SK-N-MC (cell line): ENCODE results near the gene CLDN20.

Experiments used
- DNase-seq: peaks from one replicate; pipeline ENCODE4 v3.0.0-alpha.2; 2011; ENCODE audit warnings: low read depth, low spot score
- H3K27ac ChIP-seq: fragments of 200-600 bp; sonication (generic); 2 replicates; pipeline ENCODE4 v1.5.1; 2016; ENCODE audit warnings: mixed run types
- H3K36me3 ChIP-seq: fragments of 200-600 bp; sonication (generic); 2 replicates; pipeline ENCODE4 v1.6.1; 2017; ENCODE audit warnings: antibody characterized with exemption, low read length, mixed read lengths; ENCODE audit not compliant: insufficient read depth
- H3K4me3 ChIP-seq: fragments of 200-600 bp; sonication (generic); 2 replicates; pipeline ENCODE4 v1.5.1; 2016
- H3K9ac ChIP-seq: fragments of 200-600 bp; sonication (generic); 2 replicates; pipeline ENCODE4 v1.8.0; 2017; ENCODE audit warnings: mixed run types, mixed read lengths; ENCODE audit not compliant: insufficient read length
- H3K9me3 ChIP-seq: fragments of 200-600 bp; sonication (generic); 2 replicates; pipeline ENCODE4 v1.6.1; 2017; ENCODE audit warnings: low read depth, mild to moderate bottlenecking, antibody characterized with exemption, low read length, moderate library complexity, mixed read lengths
- EZH2 ChIP-seq: fragments of 200-600 bp; sonication (generic); IDR thresholded peaks from one replicate; pipeline ENCODE4 v1.6.1; 2017; ENCODE audit warnings: antibody characterized with exemption
- FOXP2 ChIP-seq: optimal IDR thresholded peaks from 2 replicates; pipeline ENCODE3; 2011; ENCODE audit warnings: mild to moderate bottlenecking, moderate library complexity; ENCODE audit not compliant: insufficient read depth; ENCODE audit errors: extremely low read length, control extremely low read depth
- POLR2AphosphoS5 ChIP-seq: IDR thresholded peaks from 2 replicates; pipeline ENCODE4 v1.6.1; 2012; ENCODE audit warnings: mild to moderate bottlenecking, low read depth, low read length, borderline replicate concordance

Gene CLDN20

GRCh38 chr6:155237613-155238012, 26.2 kb upstream of the CLDN20 start:
- no peaks in the 10 kb centered on the region for H3K9me3 ChIP-seq
- H3K9ac ChIP-seq, result no peak overlapping the region
- no peak for TF ChIP-seq POLR2AphosphoS5
- TF ChIP-seq EZH2, result no peak
- TF ChIP-seq FOXP2, result no peak
- H3K4me3 ChIP-seq, result no peak overlapping the region
- H3K27ac ChIP-seq, result no peak overlapping the region
- no peaks in the 10 kb centered on the region for H3K36me3 ChIP-seq
- no peak for DNase-seq

GRCh38 chr6:155240905-155241600, 22.8 kb upstream of the CLDN20 start:
- H3K36me3 ChIP-seq, result no peaks in the 10 kb centered on the region
- TF ChIP-seq EZH2, result no peak
- no peak for TF ChIP-seq FOXP2
- no peak for TF ChIP-seq POLR2AphosphoS5
- H3K27ac ChIP-seq, result no peak overlapping the region
- no peak overlapping the region for H3K9ac ChIP-seq
- no peaks in the 10 kb centered on the region for H3K9me3 ChIP-seq
- no peak overlapping the region for H3K4me3 ChIP-seq
- no peak for DNase-seq

DNA sequence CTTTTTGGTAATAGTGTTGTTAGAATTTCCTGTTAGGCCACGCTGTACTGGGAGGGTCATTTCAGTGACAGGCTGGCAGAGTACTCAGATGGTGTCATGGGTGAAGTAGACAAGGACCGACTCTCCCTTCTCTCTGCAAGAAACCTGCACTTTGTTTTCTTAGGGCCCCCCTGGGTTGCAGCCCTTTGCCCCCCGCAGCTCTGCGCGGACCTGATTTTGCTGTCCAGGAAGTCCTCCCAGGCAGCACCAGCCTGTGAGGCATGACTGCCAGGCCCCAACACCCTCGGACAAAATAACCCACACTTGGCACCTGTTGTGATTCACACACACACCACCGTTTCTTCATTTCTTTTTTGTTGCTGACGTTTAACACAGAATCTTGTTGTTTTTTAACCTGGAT, 21.8 kb upstream of the CLDN20 start:
- no peak overlapping the region for H3K9ac ChIP-seq
- H3K4me3 ChIP-seq, result no peak overlapping the region
- TF ChIP-seq POLR2AphosphoS5, result no peak
- no peak for TF ChIP-seq EZH2
- TF ChIP-seq FOXP2, result no peak
- H3K27ac ChIP-seq, result no peak overlapping the region
- no peak for DNase-seq
- no peaks in the 10 kb centered on the region for H3K36me3 ChIP-seq
- no peaks in the 10 kb centered on the region for H3K9me3 ChIP-seq

DNA sequence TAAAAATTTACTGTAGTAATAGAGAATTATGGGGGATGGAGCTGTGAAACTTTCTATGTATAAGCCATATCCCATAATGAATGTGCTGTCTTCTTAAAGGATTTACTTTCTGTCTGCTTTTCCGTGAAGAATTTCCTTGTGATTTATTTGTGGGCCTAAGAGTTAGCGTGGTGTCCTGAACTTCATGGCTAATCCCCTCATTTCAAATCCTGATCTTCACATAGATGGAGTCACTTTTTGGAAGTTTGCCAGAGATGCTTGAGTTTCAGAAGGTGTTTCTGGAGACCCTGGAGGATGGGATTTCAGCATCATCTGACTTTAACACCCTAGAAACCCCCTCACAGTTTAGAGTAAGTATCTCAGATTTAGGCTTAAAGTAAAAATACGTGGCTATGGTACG, 19.4 kb upstream of the CLDN20 start:
- no peak overlapping the region for H3K9ac ChIP-seq
- DNase-seq, result no peak
- no peaks in the 10 kb centered on the region for H3K9me3 ChIP-seq
- H3K36me3 ChIP-seq, result 0 out of 2 replicates have a peak, but pooled peaks cover 4% of the 10 kb centered on the region
- TF ChIP-seq POLR2AphosphoS5, result no peak
- TF ChIP-seq EZH2, result no peak
- no peak for TF ChIP-seq FOXP2
- no peak overlapping the region for H3K27ac ChIP-seq
- H3K4me3 ChIP-seq, result no peak overlapping the region

DNA sequence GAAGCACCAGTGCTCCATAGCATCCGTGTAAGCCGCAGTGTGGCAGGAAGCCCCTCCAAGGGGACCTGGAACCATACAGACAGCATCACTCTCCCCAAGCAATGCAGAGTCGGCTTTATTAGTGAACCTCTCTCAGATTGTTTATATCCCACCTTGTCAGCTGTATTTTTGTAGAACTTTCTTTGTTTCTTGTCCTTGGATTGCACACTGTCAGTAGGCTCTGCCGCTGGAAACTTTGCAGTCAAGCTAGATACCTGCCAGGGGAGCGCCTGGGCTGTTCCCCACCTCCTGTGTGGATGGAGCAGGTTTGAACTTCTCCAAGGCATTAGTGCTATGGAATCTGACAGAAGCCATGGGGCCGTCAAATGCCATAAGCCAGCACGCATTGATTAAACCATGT, 18.6 kb upstream of the CLDN20 start:
- Histone ChIP-seq H3K27ac (no peak overlapping the region), H3K9ac (no peak overlapping the region), H3K4me3 (no peak overlapping the region), H3K36me3 (0 out of 2 replicates have a peak, but pooled peaks cover 5% of the 10 kb centered on the region), H3K9me3 (no peaks in the 10 kb centered on the region)
- TF ChIP-seq FOXP2 (no peak), POLR2AphosphoS5 (no peak), EZH2 (no peak)
- DNase-seq, result no peak

- H3K9me3 ChIP-seq, result no peaks in the 10 kb centered on the region
- H3K9ac ChIP-seq, result no peak overlapping the region
- TF ChIP-seq FOXP2, result no peak
- TF ChIP-seq POLR2AphosphoS5, result no peak
- TF ChIP-seq EZH2, result no peak
- no peak overlapping the region for H3K27ac ChIP-seq
- H3K36me3 ChIP-seq, result peaks cover 5% of the 10 kb centered on the region; the same call in 1 of the 2 replicates
- H3K4me3 ChIP-seq, result no peak overlapping the region
- no peak for DNase-seq
Observed at GRCh38 chr6:155245831-155246230, 18.0 kb upstream of the CLDN20 start.

DNA sequence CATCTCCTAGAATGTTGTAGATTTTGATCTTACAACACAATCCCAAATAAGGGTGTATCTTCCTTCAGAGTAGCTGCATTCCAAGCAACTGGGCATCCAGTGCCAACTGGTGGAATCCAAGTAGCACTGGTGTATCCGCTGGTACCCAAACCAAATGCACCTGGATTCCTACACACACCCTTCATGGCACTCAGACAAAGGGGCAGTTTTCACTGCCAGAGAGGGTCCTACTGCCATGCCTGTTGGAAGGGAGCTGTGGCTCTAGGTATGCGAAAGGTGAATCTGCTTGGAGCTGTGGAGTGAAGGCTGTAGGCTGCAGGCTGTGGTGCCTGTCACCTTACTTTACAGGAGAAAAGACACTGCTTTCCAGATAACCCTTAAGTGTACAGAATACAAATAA, 17.0 kb upstream of the CLDN20 start:
- Histone ChIP-seq H3K27ac (no peak overlapping the region), H3K4me3 (no peak overlapping the region), H3K36me3 (peaks cover 5% of the 10 kb centered on the region; the same call in 1 of the 2 replicates), H3K9ac (no peak overlapping the region), H3K9me3 (no peaks in the 10 kb centered on the region)
- TF ChIP-seq FOXP2 (no peak), POLR2AphosphoS5 (no peak), EZH2 (no peak)
- DNase-seq, result no peak

GRCh38 chr6:155247618-155248007, 16.2 kb upstream of the CLDN20 start:
- H3K9ac ChIP-seq, result no peak overlapping the region
- DNase-seq, result no peak

More at GRCh38 chr6:155247618-155248007, 16.2 kb upstream of the CLDN20 start:
- no peaks in the 10 kb centered on the region for H3K9me3 ChIP-seq
- TF ChIP-seq POLR2AphosphoS5 (no peak), EZH2 (no peak)
- peaks cover 9% of the 10 kb centered on the region; the same call in 1 of the 2 replicates for H3K36me3 ChIP-seq
- H3K4me3 ChIP-seq, result no peak overlapping the region
- H3K27ac ChIP-seq, result no peak overlapping the region
